Neural crest cell (in vitro differentiated cells): ENCODE measurements around the gene SIPA1L2. TPM values are rescaled to one million over a fixed set of nuclear protein-coding genes. Genes with fewer than 3 reads are reported as not detected.

Experiments
- DNase-seq: peaks from one replicate; pipeline ENCODE4 v3.0.0; 2021; ENCODE audit warnings: low read depth, mixed read lengths, low spot score
- H3K27ac Mint-ChIP-seq: one replicate; pipeline ENCODE4 v1.8.0; 2021; ENCODE audit warnings: mild to moderate bottlenecking, mixed read lengths; ENCODE audit not compliant: unreplicated experiment
- H3K27me3 Mint-ChIP-seq: 2 replicates; pipeline ENCODE4 v1.8.0; 2021; ENCODE audit warnings: low read depth, mild to moderate bottlenecking, mixed read lengths
- H3K36me3 Mint-ChIP-seq: 2 replicates; pipeline ENCODE4 v1.8.0; 2021; ENCODE audit warnings: low read depth, mild to moderate bottlenecking, mixed read lengths
- H3K4me1 Mint-ChIP-seq: 2 replicates; pipeline ENCODE4 v1.8.0; 2021; ENCODE audit warnings: mixed read lengths
- H3K4me3 Mint-ChIP-seq: one replicate; pipeline ENCODE4 v1.8.0; 2021; ENCODE audit warnings: mild to moderate bottlenecking, mixed read lengths
- H3K9me3 Mint-ChIP-seq: 2 replicates; pipeline ENCODE4 v1.8.0; 2021; ENCODE audit warnings: mixed read lengths
- total RNA-seq: library from RNA; stranded (reverse); gene quantifications from 2 replicates; pipeline ENCODE4 v1.2.1, GENCODE V29; 2021
- TF ChIP-seq, protein P1 (sequence below): fragments of 200-600 bp; sonication (generic); conservative IDR thresholded peaks from 2 replicates; pipeline ENCODE4 v1.5.0; 2021; ENCODE audit warnings: antibody characterized with exemption, mild to moderate bottlenecking

The SIPA1L2 gene
- total RNA-seq, 1 donor from 2014 or later, result 38.7 TPM

DNA sequence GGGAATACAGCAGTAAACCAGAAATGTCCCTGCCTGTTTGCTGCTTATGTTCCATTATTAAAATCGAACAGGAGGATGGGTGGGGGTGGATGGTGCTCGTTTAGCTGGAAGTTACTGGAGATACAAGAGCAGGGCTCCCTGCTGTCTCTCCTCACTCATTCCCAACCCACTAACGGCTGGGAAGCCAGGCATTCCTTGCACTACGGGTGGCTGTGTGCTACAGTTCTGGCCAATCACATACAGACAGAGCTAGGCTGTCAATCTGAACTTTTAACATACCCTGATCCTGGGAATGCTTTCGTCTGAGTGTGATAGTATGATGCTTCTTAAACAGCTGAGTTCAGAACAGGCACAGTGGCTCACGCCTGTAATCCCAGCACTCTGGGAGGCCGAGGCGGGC is 7.0 kb downstream of the SIPA1L2 start:
- TF ChIP-seq, protein P1, sequence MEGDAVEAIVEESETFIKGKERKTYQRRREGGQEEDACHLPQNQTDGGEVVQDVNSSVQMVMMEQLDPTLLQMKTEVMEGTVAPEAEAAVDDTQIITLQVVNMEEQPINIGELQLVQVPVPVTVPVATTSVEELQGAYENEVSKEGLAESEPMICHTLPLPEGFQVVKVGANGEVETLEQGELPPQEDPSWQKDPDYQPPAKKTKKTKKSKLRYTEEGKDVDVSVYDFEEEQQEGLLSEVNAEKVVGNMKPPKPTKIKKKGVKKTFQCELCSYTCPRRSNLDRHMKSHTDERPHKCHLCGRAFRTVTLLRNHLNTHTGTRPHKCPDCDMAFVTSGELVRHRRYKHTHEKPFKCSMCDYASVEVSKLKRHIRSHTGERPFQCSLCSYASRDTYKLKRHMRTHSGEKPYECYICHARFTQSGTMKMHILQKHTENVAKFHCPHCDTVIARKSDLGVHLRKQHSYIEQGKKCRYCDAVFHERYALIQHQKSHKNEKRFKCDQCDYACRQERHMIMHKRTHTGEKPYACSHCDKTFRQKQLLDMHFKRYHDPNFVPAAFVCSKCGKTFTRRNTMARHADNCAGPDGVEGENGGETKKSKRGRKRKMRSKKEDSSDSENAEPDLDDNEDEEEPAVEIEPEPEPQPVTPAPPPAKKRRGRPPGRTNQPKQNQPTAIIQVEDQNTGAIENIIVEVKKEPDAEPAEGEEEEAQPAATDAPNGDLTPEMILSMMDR, result no peak
- Mint-ChIP-seq H3K4me3 (peak overlapping the region; percentile 20), H3K4me1 (peaks cover 78% of the 10 kb centered on the region), H3K27ac (no peak overlapping the region), H3K27me3 (no peaks in the 10 kb centered on the region), H3K36me3 (no peaks in the 10 kb centered on the region), H3K9me3 (no peaks in the 10 kb centered on the region)
- DNase-seq, result no peak

GRCh38 chr1:232622378-232622777 is 7.6 kb downstream of the SIPA1L2 start:
- no peak for DNase-seq
- H3K4me1 Mint-ChIP-seq, result peaks cover 78% of the 10 kb centered on the region
- no peaks in the 10 kb centered on the region for H3K9me3 Mint-ChIP-seq
- no peaks in the 10 kb centered on the region for H3K27me3 Mint-ChIP-seq
- H3K36me3 Mint-ChIP-seq, result no peaks in the 10 kb centered on the region
- no peak overlapping the region for H3K4me3 Mint-ChIP-seq
- TF ChIP-seq, protein P1, result no peak
- no peak overlapping the region for H3K27ac Mint-ChIP-seq

DNA sequence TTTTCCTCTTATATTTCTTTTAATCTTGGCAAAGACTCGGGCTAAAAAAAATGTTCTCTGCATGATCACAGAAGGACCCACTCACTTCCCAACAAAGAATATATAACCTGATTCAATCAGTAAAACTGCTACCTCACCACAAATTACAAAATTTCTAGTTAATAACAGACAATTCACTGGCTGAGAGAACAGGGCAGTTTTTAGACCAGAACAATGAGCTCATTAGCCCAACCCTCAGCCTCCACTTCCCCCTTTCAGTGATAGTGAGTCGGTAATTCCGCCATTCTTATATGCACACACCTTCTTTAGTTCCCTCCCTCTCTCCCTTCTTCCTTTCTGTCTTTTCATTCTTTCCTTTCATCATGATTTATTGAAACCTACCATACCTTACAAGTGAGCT is 8.9 kb downstream of the SIPA1L2 start:
- H3K4me1 Mint-ChIP-seq, result peaks cover 75% of the 10 kb centered on the region
- no peaks in the 10 kb centered on the region for H3K27me3 Mint-ChIP-seq
- H3K27ac Mint-ChIP-seq, result peak overlapping the region; percentile 9

GRCh38 chr1:232620356-232620969 is 9.5 kb downstream of the SIPA1L2 start:
- H3K4me3 Mint-ChIP-seq, result no peak overlapping the region
- H3K36me3 Mint-ChIP-seq, result no peaks in the 10 kb centered on the region
- H3K4me1 Mint-ChIP-seq, result peaks cover 76% of the 10 kb centered on the region
- TF ChIP-seq, protein P1, result no peak
- H3K27me3 Mint-ChIP-seq, result no peaks in the 10 kb centered on the region
- no peak for DNase-seq
- no peaks in the 10 kb centered on the region for H3K9me3 Mint-ChIP-seq
- H3K27ac Mint-ChIP-seq, result peak overlapping the region; percentile 90

More for the DNA sequence above, 8.9 kb downstream of the SIPA1L2 start:
- Mint-ChIP-seq H3K9me3 (no peaks in the 10 kb centered on the region), H3K36me3 (no peaks in the 10 kb centered on the region), H3K4me3 (no peak overlapping the region)
- TF ChIP-seq, protein P1, result no peak
- DNase-seq, result no peak

GRCh38 chr1:232617237-232617636 is 12.7 kb downstream of the SIPA1L2 start:
- Mint-ChIP-seq H3K36me3 (no peaks in the 10 kb centered on the region), H3K9me3 (no peaks in the 10 kb centered on the region), H3K4me3 (peak overlapping the region; percentile 33), H3K27ac (no peak overlapping the region), H3K4me1 (peaks cover 74% of the 10 kb centered on the region), H3K27me3 (no peaks in the 10 kb centered on the region)
- TF ChIP-seq, protein P1, result no peak
- DNase-seq, result no peak
